ENCODE measurements around the gene FLOT2. TPM values are rescaled to one million over a fixed set of nuclear protein-coding genes. Genes with fewer than 3 reads are reported as not detected.
A peak's percentile ranks its signal among the peaks of the same experiment; 100 is the strongest.

FLOT2 gene
- total and polyA plus RNA-seq, 12 donors: 23.8 to 193 (median 69.1) TPM

GRCh38 chr17:28899212-28899815 lies 1.8 kb upstream of the FLOT2 start:
- no peak overlapping the region for H3K27ac ChIP-seq
- no peak overlapping the region for H3K4me3 ChIP-seq
- intact Hi-C loops (cut with DNase I): loop anchor here in 1 of 2 donors (5.0 kb wide), 2 partner anchors 37 to 137 kb away; no protein-coding TSS in a partner anchor
- H3K4me1 ChIP-seq (replicated peaks in 1 of 2): peaks cover 7 to 39% of the 10 kb centered on the region in 2 donors
- no peaks in the 10 kb centered on the region for H3K9me3 ChIP-seq (replicated peaks in 1 of 3)
- H3K27me3 ChIP-seq: no peaks in the 10 kb centered on the region
- TF ChIP-seq, protein P1, sequence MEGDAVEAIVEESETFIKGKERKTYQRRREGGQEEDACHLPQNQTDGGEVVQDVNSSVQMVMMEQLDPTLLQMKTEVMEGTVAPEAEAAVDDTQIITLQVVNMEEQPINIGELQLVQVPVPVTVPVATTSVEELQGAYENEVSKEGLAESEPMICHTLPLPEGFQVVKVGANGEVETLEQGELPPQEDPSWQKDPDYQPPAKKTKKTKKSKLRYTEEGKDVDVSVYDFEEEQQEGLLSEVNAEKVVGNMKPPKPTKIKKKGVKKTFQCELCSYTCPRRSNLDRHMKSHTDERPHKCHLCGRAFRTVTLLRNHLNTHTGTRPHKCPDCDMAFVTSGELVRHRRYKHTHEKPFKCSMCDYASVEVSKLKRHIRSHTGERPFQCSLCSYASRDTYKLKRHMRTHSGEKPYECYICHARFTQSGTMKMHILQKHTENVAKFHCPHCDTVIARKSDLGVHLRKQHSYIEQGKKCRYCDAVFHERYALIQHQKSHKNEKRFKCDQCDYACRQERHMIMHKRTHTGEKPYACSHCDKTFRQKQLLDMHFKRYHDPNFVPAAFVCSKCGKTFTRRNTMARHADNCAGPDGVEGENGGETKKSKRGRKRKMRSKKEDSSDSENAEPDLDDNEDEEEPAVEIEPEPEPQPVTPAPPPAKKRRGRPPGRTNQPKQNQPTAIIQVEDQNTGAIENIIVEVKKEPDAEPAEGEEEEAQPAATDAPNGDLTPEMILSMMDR (IDR thresholded peaks at IDR 0.05): no peak
- TF ChIP-seq POLR2A (IDR thresholded peaks at IDR 0.05): no peak
- H3K36me3 ChIP-seq (replicated peaks in 1 of 2): no peaks in the 10 kb centered on the region
- 92 to 98% (median 95%) methylated on average over 5 of the region's 5 CpGs for WGBS, 4 donors
- peak in 1 of 7 donors; percentile 10 for DNase-seq

DNA sequence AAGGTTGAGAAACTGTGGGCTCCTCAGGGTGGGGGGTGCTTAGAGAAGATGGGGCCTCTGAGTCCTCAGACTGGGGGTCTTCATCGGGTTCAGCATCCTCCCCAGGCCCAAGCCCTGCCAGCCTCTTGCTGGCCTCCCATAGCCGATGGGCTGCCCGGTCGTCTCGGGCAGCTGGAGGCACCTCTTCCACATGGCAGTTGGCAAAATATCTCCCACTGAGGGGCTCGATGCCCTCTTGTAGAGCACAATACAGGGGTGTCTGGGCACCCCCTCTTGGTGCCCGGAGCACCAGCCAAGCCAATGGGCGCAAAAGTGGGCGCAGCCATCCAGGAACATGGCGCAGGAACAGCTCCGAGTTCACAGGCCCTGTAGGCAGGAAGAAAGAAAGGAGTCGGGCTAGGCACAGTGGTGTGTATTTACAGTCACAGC lies 1.0 kb upstream of the FLOT2 start:
- H3K4me1 ChIP-seq (replicated peaks in 1 of 2): peaks cover 7 to 47% of the 10 kb centered on the region in 2 donors
- H3K36me3 ChIP-seq (replicated peaks in 1 of 2): no peaks in the 10 kb centered on the region
- H3K9me3 ChIP-seq (replicated peaks in 1 of 3): no peaks in the 10 kb centered on the region
- intact Hi-C loops (cut with DNase I): loop anchor here in 1 of 2 donors (5.0 kb wide), 2 partner anchors 36 to 136 kb away; no protein-coding TSS in a partner anchor
- 89 to 97% (median 89%) methylated on average over 9 to 12 of the region's 12 CpGs for WGBS, 4 donors
- no peak for TF ChIP-seq POLR2A (IDR thresholded peaks at IDR 0.05)
- TF ChIP-seq, protein P1 (IDR thresholded peaks at IDR 0.05): no peak
- no peaks in the 10 kb centered on the region for H3K27me3 ChIP-seq
- H3K27ac ChIP-seq: peak overlapping the region in 1 of 5 donors; percentile 96
- no peak overlapping the region for H3K4me3 ChIP-seq
- peak in 1 of 7 donors; percentile 14 for DNase-seq

GRCh38 chr17:28897769-28898526 lies 415 bp upstream of the FLOT2 start:
- Histone ChIP-seq H3K4me1 (replicated peaks in 1 of 2) (peaks cover 7 to 48% of the 10 kb centered on the region in 2 donors), H3K4me3 (peak overlapping the region; percentile 3 to 96 (median 95)), H3K27me3 (no peaks in the 10 kb centered on the region), H3K9me3 (replicated peaks in 1 of 3) (no peaks in the 10 kb centered on the region), H3K27ac (peak overlapping the region; percentile 76 to 98 (median 95)), H3K36me3 (replicated peaks in 1 of 2) (no peaks in the 10 kb centered on the region)
- 17 to 21% (median 19%) methylated on average over 16 to 23 of the region's 23 CpGs for WGBS, 4 donors
- DNase-seq: peak in 3 of 7 donors; percentile 36 to 63 (median 38)
- no peak for TF ChIP-seq POLR2A (IDR thresholded peaks at IDR 0.05)
- TF ChIP-seq, protein P1 (IDR thresholded peaks at IDR 0.05): no peak
- intact Hi-C loops (cut with DNase I): loop anchor here in 1 of 2 donors (5.0 kb wide), 2 partner anchors 36 to 136 kb away; no protein-coding TSS in a partner anchor

- Histone ChIP-seq H3K4me1 (replicated peaks in 1 of 2) (peaks cover 7 to 43% of the 10 kb centered on the region in 2 donors), H3K4me3 (peak overlapping the region in 2 of 4 donors; percentile 95 to 96), H3K36me3 (replicated peaks in 1 of 2) (no peaks in the 10 kb centered on the region), H3K27me3 (no peaks in the 10 kb centered on the region), H3K9me3 (replicated peaks in 1 of 3) (no peaks in the 10 kb centered on the region), H3K27ac (peak overlapping the region; percentile 76 to 98 (median 95))
- TF ChIP-seq POLR2A (IDR thresholded peaks at IDR 0.05): no peak
- TF ChIP-seq, protein P1 (IDR thresholded peaks at IDR 0.05): no peak
- WGBS, 4 donors: 13 to 27% (median 19%) methylated on average over 5 of the region's 5 CpGs
- intact Hi-C loops (cut with DNase I): loop anchor here in 1 of 2 donors (5.0 kb wide), 2 partner anchors 34 to 134 kb away; no protein-coding TSS in a partner anchor
- DNase-seq: no peak
Measured at GRCh38 chr17:28896491-28896883, 1.0 kb downstream of the FLOT2 start.

All from adrenal gland (tissue), 12 donors.